NCI-H2081 (cell line): ENCODE results near the gene EFS.
"Not testable (repeated sequence)": the region's sequence is repeated elsewhere in the genome, so short reads cannot be mapped to it uniquely, and the experiment has no call there.

ENCODE experiments used
- DNase-seq, 2 experiments: peaks; one replicate each; lab custom pipeline; 2025; lab: John Stamatoyannopoulos, UW

The EFS gene

DNA sequence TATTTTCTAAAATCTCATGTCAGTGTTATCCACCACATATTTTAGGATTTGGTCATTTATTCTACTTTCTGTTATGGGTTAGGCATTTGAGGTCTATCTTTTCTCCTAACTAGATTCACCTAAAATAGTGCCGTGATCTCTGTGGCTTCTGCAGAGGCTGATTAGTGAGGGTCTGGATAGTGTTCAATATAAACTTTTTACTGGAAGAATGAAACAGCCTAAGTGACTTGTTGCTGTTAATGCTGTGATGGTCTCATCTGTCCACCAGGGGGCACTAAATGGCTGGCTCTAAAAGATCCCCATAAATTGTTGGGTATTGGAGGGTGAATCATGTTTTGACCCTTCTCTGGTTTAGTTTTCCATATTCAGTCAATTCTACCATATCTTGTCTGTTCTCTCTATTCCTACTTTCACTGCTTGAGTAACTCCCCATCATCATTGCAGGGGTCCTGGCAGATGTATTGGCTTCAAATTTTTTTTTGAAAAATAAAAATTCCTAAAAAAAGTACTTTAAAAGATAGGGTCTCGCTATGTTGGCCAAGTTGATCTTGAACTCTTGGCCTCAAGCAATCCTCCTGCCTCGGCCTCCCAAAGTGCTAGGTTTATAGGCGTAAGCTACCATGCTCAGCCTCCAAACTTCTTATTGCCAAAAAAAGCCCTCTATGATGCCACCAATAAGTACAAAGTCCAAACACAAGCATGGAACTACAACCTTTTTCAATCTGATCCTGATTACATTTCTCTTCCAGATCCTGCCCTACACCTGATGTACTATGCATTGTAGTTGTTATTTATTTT is 36.8 kb downstream of the EFS start:
- peak; percentile 56 to 68 for DNase-seq

DNA sequence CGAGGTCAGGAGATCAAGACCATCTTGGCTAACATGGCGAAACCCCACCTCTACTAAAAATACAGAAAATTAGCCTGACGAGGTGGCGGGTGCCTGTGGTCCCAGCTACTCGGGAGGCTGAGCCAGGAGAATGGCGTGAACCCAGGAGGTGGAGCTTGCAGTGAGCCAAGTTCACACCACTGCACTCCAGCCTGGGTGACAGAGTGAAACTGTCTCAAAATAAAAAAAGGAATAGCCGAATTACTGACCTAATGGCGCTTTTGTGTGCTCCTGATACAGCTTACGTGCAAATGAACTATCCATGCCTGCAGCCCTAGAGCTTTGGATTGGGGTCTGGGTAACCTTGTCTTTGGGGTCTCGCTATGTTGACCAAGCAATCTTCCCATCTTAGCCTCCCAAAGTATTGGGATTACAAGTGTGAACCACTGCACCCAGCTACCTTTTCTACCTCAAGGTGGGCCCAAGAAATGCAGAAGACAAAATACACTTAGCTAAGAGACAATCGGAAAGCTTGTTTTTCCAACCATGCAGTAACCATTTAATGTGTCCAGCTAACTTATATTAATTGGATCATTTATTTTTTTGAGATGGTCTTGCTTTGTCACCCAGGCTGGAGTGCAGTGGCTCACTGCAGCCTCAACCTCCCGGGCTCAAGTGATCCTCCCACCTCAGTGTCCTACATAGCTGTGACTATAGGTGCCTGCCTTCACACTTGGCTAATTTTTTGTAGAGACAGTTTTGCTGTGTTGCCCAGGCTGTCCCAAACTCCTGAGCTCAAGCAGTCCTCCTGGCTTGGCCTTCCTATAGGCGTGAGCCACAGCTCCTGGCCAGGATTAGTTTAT is 38.3 kb downstream of the EFS start:
- no peak for DNase-seq

DNA sequence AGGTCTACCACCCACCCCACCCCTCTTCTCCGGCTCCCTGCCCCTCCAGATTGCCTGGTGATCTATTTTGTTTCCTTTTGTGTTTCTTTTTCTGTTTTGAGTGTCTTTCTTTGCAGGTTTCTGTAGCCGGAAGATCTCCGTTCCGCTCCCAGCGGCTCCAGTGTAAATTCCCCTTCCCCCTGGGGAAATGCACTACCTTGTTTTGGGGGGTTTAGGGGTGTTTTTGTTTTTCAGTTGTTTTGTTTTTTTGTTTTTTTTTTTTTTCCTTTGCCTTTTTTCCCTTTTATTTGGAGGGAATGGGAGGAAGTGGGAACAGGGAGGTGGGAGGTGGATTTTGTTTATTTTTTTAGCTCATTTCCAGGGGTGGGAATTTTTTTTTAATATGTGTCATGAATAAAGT is 39.2 kb downstream of the EFS start:
- not testable (repeated sequence) for DNase-seq

DNA sequence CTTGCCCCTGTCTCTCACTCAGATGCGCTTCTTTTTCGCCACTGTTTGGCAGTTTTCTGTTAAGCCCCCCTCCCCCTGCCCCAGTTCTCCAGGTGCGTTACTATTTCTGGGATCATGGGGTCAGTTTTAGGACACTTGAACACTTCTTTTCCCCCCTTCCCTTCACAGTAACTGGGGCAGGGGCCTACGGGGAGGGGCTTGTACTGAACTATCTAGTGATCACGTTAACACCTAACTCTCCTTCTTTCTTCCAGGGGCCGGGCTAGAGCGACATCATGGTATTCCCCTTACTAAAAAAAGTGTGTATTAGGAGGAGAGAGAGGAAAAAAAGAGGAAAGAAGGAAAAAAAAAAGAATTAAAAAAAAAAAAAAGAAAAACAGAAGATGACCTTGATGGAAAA is 40.0 kb downstream of the EFS start:
- no peak for DNase-seq

DNA sequence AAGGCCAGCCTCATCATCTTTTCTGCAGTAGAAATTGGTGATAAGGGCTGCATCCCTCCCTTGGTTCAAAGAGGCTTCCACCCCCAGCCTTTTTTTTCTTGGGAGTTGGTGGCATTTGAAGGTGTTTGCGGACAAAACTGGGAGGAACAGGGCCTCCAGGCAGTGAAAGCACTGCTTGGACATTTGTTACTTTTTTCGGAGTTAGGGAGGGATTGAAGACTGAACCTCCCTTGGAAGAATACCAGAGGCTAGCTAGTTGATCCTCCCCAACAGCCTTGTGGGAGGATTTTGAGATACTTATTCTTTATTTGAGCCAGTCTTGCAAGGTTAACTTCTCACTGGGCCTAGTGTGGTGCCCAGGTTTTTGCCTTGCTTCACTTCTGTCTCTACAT is 40.5 kb downstream of the EFS start:
- DNase-seq, result no peak

DNA sequence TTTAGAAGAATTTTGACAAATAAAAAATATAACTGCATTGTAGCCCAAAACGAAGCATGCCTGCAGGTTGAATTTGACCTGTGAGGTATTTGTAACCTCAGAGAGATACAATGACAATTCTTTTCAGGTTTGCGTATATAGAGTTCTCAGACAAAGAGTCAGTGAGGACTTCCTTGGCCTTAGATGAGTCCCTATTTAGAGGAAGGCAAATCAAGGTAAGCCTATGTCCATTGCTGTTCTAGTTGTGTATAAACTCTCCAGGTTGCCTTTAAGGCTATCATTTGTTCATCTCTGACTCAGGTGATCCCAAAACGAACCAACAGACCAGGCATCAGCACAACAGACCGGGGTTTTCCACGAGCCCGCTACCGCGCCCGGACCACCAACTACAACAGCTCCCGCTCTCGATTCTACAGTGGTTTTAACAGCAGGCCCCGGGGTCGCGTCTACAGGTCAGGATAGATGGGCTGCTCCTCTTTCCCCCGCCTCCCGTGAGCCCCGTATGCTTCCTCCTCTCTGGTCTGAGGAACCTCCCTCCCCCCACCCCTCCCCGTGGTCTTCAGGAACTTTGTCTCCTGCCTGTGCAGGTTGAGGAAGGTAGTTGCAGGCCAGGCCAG is 41.0 kb downstream of the EFS start:
- no peak for DNase-seq

DNA sequence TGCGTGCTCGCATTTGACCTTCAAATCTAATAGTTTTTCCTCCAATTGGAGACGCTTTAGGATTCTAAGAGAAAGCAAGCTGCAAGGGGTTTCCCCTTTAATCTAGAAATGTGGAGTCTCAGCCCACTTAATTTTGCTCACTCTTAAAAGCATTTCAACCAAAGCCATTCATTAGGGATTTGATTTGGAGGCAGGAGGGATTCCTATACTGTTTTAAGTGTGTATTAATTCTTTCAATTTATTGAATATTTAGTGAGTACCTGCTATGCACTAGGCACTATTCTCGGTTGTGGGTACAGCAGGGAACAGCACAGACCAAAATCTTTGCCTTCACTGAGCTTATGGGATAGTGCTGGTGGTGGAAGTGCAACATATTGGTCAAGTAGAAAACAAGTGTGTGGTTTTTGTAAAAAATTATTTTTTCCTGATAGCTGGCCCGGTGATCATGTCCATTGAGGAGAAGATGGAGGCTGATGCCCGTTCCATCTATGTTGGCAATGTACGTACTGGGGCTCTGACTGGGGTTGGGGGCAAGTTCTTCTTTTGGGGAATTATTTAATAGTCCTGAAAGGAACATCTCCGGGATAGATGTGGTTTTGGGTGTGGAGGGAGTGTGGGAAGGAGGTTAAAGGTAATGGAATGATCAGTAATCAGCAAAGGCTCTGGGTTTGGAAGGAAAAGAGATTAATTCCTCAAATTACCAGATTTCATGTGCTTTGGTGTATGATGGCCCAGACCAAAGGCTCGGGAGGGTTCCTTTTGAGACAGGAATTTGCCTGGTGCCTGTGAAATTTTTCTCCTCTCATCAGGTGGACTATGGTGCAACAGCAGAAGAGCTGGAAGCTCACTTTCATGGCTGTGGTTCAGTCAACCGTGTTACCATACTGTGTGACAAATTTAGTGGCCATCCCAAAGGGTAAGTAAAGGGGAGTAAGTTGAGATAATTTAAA is 42.1 kb downstream of the EFS start:
- no peak for DNase-seq

DNA sequence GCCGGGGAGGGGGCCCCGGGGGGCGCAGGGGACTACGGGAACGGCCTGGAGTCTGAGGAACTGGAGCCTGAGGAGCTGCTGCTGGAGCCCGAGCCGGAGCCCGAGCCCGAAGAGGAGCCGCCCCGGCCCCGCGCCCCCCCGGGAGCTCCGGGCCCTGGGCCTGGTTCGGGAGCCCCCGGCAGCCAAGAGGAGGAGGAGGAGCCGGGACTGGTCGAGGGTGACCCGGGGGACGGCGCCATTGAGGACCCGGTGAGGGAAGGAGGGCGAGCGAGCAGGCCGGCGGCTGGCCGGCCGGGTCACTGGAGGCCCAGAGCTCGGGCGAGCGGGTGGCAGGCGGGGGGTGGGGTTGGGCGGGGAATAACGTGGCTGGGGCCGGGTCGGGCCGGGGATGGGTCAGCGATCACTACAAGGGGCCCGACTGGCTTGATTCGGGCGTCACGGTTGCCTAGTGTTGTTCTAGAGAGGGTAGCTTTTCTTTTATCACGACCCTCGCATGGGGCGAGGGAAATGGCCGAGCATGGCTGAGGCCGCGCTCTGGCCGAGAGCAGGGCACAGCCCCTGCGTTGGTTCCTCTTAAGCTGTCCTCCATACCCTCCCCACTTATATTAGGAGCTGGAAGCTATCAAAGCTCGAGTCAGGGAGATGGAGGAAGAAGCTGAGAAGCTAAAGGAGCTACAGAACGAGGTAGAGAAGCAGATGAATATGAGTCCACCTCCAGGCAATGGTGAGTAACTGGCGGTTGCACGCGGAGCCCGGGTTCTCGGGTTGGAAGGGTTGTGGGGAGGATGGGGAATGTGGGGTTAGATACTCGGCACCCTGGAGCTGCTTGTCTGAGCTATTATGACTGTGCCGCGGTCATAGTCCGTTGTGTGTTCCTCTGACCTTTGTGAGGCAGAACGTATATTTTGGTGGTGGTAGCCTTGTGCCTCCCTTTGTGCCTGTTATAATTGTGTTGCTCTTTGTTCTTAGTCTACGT is 43.1 kb downstream of the EFS start:
- DNase-seq, result peak; percentile 13 to 36

DNA sequence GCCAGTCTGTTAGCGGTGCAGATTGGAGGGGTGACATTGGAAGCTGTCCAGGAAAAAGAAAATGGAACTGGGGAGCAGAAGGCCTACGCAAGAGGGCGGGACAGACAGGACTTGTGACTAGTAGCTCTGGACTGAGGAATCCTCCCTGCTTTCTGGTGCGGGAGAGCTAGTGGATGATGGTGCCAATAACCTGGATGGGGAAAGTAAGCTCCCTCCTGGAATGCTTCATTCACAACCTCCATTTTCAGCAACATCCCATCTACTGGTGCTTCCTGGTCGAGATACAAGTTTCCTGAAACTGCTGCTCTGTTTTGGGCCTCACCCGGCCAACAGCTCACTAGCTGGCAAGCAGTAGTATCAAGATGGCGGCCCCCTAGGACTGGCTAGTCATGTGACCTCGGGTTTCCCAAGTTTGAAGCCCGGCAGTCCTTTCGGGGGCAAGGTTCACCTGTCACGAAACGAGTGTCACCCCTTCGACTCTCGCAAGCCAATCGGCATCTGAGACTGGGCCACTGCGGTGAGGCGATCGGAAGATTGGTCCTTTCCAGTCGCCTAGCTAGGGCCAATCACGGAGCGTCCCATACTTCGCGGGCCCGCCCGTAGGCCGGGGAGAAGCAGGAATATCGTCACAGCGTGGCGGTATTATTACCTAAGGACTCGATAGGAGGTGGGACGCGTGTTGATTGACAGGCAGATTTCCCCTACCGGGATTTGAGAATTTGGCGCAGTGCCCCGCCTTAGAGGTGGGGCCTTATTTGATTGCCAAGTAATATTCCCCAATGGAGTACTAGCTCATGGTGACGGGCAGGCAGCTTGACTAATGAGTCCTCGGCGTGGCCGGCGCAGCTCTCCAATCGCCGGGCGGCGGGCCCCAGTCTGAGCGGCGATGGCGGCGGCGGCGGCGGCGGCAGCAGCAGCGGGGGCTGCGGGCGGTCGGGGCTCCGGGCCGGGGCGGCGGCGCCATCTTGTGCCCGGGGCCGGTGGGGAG is 44.1 kb downstream of the EFS start, which contains the start of gene PABPN1:
Gene PABPN1, plus strand, starts transcription at position 874 of the 988 bp plus-strand sequence. Its CDS starts 13 bp downstream, at position 887.
- DNase-seq, result peak; percentile 100

DNA sequence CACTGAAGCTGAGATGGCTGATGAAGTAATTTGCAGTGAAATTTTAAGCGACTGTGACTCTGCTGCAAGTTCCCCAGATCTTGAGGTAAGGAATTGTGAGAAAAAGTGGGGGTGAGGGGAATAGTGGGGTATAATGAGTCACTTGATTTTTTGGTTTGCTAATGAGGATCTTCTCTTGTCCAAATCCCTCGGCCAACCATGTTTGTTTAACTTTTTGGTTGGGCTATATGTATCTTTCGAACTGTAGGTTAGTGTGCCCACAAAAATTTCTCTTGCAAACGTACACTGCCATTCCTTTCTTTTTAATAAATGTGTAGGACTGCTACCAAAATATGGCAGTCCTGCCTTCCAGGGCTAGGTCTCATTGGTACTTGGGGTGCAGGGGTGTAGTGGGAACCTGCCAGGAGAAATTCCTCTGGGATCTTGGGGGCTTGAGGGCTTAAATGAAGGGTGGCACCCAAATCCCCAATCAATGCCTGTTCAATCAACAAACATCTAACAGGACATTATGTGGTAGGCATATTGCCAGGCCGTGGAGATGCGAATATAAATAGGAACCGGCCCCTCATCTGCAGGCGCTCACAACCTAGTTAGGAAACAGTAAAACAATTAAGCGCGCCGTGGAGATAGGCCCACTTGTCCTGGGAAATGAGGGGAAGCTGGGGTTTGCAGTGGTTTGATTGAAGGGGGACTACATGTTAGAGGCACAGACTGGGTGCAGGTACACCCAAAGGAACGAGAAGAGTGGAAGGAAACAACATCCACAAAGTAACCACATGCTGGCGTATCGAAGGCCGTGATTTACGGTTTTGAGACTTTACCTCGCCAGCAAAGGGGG is 45.0 kb downstream of the EFS start:
- no peak for DNase-seq

DNA sequence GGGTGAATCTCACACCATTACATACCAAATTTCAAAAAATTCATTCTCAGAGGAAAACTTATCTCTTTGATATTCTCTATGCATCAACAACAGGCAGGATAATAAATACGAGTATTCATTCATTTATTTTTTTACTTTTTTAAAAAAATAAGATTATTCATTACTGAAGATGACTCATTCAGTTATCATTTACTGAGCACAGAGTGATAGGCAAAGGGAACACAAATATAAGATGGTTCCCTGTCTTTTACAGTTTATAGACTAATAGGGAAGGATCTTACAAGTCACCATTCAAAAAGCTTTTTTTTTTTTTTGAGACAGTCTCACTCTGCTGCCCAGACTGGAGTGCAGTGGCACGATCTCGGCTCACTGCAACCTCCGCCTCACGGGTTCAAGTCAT is 48.7 kb downstream of the EFS start:
- no peak for DNase-seq

DNA sequence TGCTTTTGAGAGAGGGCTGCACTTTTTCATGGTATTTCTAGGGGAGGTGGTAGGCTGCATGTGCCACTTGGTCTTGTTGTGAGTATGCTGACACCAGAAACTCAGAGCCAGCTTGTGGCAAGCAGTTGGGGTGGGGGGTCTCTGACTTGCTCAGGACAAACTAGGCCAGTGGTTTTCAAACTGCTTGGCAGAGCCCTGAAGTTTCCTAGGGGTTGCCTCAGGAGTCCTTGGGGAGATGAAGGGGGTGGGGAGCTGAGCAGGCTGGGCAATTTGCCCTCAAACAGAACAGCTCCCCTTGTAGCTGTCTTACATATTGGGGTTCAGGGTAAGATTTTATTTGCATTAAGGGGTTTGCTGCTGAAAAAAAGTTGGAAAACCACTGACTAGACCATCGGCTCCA is 54.4 kb downstream of the EFS start:
- DNase-seq, result no peak

DNA sequence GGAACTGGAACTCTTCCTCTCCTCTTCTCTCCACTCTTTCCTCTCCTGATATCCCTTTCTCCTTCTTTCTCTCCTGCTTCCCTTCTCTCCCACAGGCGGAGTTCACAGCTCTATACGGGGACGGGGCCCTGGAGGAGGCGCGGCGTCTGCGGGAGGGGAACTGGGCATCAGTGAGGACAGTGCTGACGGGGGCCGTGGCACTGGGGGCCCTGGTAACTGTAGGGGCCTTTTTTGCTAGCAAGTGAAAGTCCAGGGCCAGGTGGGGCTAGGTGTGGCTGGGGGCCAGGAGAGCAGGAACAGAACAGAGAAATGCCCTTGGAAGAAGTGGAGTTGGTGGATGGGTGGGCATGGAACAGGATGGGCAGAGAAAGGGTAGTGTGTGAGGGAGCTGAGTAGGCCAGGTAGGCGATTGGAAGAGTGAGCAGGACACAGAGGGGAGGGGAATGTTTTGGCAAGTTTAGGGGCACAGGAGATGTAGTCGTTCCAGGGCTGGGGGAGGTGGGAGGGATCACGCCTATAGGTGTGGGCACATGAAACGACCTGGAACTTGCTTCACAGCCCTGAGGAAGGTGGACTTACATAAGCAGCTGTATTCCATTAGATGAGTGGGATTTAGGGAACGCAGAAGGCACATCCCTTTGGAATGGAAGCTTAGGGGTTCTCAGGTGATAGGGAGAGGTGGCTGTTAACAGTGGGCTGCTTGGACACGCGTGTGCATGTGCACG is 56.1 kb downstream of the EFS start:
- DNase-seq, result no peak

DNA sequence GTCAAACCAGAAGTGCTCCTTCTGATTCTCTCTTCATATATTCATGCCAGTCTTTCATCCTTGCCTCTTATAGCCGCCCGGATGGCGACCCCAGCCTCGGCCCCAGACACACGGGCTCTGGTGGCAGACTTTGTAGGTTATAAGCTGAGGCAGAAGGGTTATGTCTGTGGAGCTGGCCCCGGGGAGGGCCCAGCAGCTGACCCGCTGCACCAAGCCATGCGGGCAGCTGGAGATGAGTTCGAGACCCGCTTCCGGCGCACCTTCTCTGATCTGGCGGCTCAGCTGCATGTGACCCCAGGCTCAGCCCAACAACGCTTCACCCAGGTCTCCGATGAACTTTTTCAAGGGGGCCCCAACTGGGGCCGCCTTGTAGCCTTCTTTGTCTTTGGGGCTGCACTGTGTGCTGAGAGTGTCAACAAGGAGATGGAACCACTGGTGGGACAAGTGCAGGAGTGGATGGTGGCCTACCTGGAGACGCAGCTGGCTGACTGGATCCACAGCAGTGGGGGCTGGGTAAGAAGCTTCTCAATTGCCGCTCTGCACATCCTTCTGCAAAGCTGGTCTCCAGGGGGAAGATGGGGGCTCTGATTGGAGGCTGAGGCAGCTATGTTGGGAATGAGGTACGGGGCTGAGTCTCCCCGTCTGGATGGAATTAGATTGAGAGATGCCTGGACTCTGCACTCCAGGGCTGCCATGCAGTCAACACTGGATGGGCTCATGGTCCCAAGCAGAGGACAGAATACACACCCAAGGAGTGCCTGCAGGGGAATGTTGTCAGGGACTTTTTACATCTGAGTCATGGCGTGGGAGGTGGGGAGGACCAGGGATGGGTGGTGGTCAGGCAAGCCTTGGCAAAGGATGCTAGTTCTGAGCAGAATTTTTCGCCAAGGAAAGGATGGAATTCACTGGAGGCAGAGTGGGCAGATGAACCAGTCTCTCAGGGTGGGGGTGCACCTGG is 57.0 kb downstream of the EFS start:
- no peak for DNase-seq

DNA sequence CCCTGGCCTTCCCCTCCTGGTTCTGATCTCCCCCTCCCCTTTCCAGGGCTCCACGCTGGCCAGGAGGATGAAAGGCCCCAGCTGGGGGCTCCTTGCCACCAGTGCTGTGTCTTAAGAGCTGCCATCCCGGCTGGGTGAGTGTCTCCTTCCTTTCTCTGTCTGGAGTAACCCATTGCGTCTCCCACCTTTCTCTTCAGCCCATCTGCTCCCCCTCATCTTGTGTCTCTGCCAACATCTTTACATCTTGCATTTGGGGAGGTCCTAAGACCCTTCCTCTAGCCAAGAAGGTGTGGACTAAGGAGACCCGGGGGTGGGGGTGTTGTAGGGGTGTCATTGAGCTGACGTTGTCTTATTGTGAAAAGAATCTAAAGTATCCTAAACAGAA is 57.8 kb downstream of the EFS start:
- DNase-seq, result no peak

DNA sequence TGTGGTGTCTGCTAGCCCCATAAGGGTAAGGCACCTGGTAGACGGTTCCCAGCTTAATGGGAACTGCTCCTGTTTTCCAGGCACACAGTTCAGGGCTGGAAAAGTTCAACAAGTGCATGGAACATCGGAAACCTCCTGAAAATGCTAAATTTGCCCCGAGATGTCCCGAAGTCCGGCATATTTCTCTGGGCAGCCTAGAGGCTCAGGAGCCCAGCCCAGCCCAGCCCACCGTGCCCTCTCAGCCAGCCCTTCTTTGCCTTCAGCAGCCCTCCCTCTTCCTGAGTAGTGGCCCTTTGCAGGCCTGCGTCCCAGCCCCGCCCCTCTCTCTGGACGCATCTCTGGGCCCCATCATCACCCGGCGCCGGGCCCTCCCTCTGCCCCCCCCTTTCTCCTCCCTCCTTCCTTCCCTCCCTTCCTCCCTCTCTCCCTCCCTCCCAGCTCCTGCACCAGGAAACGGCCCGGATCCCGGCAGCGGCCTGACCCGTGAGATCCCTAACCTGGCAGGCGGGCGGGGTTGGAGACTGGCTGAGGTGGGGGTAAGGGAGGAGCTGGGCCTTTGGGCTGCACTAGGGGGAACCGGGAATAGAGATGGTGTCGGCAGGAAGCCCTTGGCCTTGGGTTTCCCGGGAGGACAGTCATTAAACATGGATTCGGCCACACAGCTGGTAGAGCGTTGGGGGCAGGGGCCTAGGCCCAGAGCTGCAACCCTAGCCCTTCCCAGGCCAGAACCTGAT is 58.4 kb downstream of the EFS start, which contains the start of gene BCL2L2:
Gene BCL2L2, plus strand, starts transcription at position 422 of the 734 bp plus-strand sequence. CDS start 935 bp downstream, outside the sequence.
- DNase-seq, result peak; percentile 88
